ENCODE results near the gene THY1. TPM values are rescaled to one million over a fixed set of nuclear protein-coding genes. Genes with fewer than 3 reads are reported as not detected.

THY1 gene
- total RNA-seq, 1 experiment from 2014 or later, result 1.1 TPM

GRCh38 chr11:119391275-119391674 lies 31.7 kb downstream of the THY1 start:
- H3K4me2 ChIP-seq (ENCODE audit: low read length), result no peak overlapping the region
- no peaks in the 10 kb centered on the region for H3K79me2 ChIP-seq (ENCODE audit: insufficient read depth, low read length)
- H3K9me2 ChIP-seq (ENCODE audit: insufficient read depth), result no peaks in the 10 kb centered on the region
- no peaks in the 10 kb centered on the region for H3K36me3 ChIP-seq (ENCODE audit: control insufficient read depth in 1 of 2, insufficient read depth in 2 of 2, low read length in 2 of 2)
- CTCF ChIA-PET, result no interaction called here
- POLR2A ChIA-PET, result no interaction called here
- no peak for ATAC-seq
- H4K20me1 ChIP-seq (ENCODE audit: insufficient read depth), result no peaks in the 10 kb centered on the region
- H3K9ac ChIP-seq (ENCODE audit: low read length), result no peak overlapping the region
- TF ChIP-seq CBX3 (IDR thresholded peaks at IDR 0.05; ENCODE audit: low read depth) (no peak), YY1 (IDR thresholded peaks at IDR 0.05; ENCODE audit: extremely low read depth, insufficient replicate concordance, low read depth, low read length) (no peak), FOSL1 (IDR thresholded peaks at IDR 0.05; ENCODE audit: low read depth) (no peak), CEBPB (IDR thresholded peaks at IDR 0.05; ENCODE audit: low read depth) (no peak), SRF (IDR thresholded peaks at IDR 0.05; ENCODE audit: low read depth) (no peak), EZH2 (IDR thresholded peaks at IDR 0.05) (no peak), ELF1 (IDR thresholded peaks at IDR 0.05; ENCODE audit: borderline replicate concordance, low read depth) (no peak), POLR2A (IDR thresholded peaks at IDR 0.05; ENCODE audit: borderline replicate concordance, extremely low read depth, insufficient read depth, insufficient read length) (no peak), SP1 (IDR thresholded peaks at IDR 0.05; ENCODE audit: low read depth) (no peak), EGR1 (IDR thresholded peaks at IDR 0.05; ENCODE audit: low read depth) (no peak), ZFX (IDR thresholded peaks at IDR 0.05) (no peak), ZBTB33 (IDR thresholded peaks at IDR 0.05; ENCODE audit: extremely low read depth, insufficient replicate concordance, low read length) (no peak), TCF7L2 (IDR thresholded peaks at IDR 0.05; ENCODE audit: borderline replicate concordance, extremely low read depth, insufficient read depth, insufficient read length) (no peak), JUND (IDR thresholded peaks at IDR 0.05) (no peak), CTCF (IDR thresholded peaks at IDR 0.05 in 2 of 3, conservative IDR thresholded peaks at IDR 0.05 in 1 of 3; ENCODE audit: borderline replicate concordance in 1 of 3, insufficient read depth in 1 of 3, low read depth in 2 of 3, low read length in 2 of 3) (no peak), ZNF274 (IDR thresholded peaks at IDR 0.05; ENCODE audit: low read depth, low read length) (no peak)
- TF ChIP-seq, protein P1, sequence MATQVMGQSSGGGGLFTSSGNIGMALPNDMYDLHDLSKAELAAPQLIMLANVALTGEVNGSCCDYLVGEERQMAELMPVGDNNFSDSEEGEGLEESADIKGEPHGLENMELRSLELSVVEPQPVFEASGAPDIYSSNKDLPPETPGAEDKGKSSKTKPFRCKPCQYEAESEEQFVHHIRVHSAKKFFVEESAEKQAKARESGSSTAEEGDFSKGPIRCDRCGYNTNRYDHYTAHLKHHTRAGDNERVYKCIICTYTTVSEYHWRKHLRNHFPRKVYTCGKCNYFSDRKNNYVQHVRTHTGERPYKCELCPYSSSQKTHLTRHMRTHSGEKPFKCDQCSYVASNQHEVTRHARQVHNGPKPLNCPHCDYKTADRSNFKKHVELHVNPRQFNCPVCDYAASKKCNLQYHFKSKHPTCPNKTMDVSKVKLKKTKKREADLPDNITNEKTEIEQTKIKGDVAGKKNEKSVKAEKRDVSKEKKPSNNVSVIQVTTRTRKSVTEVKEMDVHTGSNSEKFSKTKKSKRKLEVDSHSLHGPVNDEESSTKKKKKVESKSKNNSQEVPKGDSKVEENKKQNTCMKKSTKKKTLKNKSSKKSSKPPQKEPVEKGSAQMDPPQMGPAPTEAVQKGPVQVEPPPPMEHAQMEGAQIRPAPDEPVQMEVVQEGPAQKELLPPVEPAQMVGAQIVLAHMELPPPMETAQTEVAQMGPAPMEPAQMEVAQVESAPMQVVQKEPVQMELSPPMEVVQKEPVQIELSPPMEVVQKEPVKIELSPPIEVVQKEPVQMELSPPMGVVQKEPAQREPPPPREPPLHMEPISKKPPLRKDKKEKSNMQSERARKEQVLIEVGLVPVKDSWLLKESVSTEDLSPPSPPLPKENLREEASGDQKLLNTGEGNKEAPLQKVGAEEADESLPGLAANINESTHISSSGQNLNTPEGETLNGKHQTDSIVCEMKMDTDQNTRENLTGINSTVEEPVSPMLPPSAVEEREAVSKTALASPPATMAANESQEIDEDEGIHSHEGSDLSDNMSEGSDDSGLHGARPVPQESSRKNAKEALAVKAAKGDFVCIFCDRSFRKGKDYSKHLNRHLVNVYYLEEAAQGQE (IDR thresholded peaks at IDR 0.05; ENCODE audit: low read depth), result no peak
- no peaks in the 10 kb centered on the region for H3K9me3 ChIP-seq (ENCODE audit: control insufficient read depth in 1 of 2, insufficient read depth in 1 of 2, low read depth in 1 of 2, low read length in 2 of 2)
- H3K27ac ChIP-seq (ENCODE audit: low read depth, low read length), result no peak overlapping the region
- no peak overlapping the region for H2AFZ ChIP-seq (ENCODE audit: low read depth, low read length, poor library complexity, severe bottlenecking)
- RAD21 ChIA-PET (ENCODE audit: low non-redundant PET in 1 of 2, low total read pairs in 2 of 2, uncharacterized antibody in 2 of 2, unreplicated experiment in 2 of 2), result no interaction called here
- intact Hi-C loops (cut with micrococcal nuclease), result no loop called here
- no peak for DNase-seq (ENCODE audit: low read depth, low spot score)
- no TSS peak for BruUV-seq (replicated peaks)
- no peak overlapping the region for H3K4me3 ChIP-seq (replicated peaks in 1 of 2; ENCODE audit: low read depth in 1 of 2, low read length in 2 of 2)
- H3K4me1 ChIP-seq (ENCODE audit: control insufficient read depth in 1 of 2, insufficient read depth in 2 of 2, low read length in 2 of 2), result no peaks in the 10 kb centered on the region
- no peaks in the 10 kb centered on the region for H3K27me3 ChIP-seq (ENCODE audit: insufficient read depth, low read length)
